Measurements from ENCODE around the gene RNU1-1.
"Not testable (repeated sequence)": the region's sequence is repeated elsewhere in the genome, so short reads cannot be mapped to it uniquely, and the experiment has no call there.

RNU1-1 gene

DNA sequence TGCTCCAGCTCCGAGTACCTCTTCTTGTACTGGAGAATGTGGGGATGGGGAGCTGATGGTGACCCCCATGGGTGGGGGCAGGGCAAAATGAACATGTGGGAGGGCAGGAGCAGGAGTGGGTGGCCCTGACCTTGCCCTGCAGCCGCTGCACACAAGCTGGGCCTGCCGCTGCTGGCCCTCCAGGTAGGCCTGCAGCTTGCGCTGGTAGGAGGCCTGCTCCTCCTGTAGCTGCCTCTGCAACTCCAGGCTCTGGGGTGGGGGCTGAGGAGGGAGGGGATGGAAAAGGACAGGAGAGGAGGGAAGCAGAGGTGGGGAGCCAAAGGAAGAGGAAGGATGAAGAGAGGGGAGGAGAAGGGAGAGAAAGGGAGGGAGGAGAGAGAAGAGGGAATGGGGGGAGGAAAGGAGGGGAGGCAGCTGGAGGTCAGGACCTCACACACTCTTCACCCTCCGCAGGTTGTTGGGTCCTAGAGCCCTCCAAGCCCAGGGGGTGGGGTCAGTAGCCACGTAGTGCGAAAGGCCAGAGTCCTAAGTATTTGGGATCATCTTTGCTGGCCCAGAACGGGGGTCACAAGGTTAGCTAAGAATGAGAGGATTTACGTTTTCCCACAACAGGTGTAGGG is 22.9 kb downstream of the RNU1-1 start:
- no peak for DNase-seq

DNA sequence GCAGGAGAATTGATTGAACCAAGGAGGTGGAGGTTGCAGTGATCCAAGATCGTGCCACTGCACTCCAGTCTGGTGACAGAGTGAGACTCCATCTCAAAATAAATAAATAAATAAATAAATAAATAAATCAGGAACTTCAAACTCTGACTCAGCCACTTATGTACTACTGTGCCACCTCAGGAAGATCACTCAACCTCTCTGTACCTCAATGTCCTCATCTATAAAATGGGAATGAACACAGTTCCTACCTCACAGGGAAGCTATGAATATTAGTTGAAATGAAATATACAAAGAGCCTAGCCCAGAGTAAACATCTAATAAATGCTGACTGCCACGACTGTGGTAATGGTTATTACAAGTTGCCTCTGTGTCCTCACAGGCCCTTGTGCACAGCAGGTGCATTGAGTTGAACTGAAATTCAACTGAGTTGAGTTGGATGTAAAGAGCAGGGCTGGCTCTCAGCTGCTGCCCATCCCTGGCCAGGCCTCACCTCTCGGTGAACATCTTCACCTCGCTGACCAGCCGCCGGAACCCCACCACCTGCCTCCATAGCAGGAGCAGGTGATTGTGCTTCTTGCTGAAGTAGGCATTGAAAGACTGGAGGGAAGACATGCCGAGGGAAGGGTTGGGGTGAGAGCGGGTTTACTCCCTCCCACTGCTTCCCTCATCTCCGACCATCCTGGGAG is 24.7 kb downstream of the RNU1-1 start:
- not testable (repeated sequence) for DNase-seq

GRCh38 chr1:16487011-16487410 is 27.1 kb downstream of the RNU1-1 start:
- DNase-seq = not testable (repeated sequence)

- DNase-seq = not testable (repeated sequence)
These were observed 27.8 kb downstream of the RNU1-1 start for GRCh38 chr1:16486316-16486715.

GRCh38 chr1:16484931-16485330 is 29.2 kb downstream of the RNU1-1 start:
- no peak for DNase-seq

DNA sequence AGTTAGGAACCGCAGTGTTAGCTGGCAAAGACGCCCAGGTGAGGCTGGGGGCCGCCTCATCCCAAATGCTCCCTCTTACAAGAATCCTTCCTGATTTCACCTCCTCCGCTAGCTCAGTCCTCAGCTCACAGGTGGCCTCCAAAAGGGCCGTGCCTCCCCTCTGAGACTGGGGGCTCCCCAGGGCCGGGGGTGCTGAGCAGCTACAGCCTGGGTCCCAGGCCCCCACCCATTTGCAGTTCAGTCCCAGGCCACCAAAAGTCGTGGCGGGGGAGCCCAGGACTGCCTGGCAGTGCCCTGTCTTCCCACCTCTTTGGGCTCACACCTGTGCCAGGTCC is 29.6 kb downstream of the RNU1-1 start:
- DNase-seq = no peak

DNA sequence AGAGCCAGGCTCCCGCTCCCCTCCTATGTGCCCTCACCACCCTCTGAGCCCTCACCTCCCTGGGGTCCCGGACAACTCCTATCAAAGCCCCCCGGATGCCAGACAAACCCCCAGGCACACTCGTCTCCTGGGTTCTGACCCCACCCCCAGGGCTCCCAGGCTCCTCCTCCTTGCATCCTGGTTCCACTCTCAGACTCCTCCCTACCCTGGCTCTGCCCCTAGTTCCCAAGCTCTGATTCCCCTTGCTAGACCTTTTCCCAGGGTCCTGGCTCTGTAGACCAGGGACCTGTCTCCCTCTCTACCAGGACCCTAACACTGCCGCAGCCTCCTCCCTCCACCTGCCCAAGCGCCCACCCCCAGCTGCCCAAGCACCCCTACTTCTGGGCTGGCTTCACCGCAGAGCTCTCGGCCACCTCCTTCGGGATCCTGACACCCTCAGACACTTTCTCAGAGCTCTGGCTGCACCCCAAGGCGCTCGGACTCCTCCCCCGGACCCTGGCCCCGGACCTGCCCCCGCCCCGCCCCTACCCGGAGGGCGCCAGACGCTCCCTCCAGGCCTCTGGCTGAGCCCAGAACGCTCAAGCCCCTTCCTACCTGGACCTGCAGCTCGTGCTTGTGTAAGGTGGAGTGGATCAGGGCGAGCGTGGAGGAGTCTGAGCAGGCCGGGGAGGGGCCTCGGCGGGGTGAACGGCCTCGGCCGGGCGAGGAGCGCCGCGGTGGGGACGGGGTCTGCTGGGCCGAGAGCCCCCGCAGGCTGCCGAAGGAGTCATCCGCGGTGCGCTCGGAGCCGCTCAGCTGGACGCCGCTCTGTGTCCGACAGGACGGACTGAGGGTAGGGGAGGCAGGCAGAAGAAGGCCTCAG is 30.2 kb downstream of the RNU1-1 start:
- DNase-seq = not testable (repeated sequence)

- not testable (repeated sequence) for DNase-seq
These were observed 30.9 kb downstream of the RNU1-1 start for GRCh38 chr1:16483146-16483545.

DNA sequence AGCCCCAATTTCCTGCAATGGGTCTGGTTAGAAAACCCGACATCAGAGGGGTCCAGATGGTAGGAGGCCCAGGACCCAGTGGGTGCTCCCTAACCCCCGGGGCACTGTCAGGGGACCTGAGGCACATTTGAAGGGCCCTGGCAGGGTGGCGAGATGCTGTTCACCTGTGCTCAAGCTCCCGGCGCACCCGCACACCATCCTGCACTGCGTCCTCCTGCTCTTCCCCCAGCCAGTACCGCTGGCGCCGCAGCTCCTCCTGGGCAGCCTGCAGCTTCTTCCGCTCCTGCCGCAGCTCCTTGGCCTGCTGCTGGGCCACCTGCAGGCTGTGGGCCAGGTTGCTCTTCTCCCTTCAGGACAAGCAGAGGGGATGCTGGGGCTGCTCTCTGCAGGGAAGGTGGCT is 36.0 kb downstream of the RNU1-1 start:
- DNase-seq = no peak

DNA sequence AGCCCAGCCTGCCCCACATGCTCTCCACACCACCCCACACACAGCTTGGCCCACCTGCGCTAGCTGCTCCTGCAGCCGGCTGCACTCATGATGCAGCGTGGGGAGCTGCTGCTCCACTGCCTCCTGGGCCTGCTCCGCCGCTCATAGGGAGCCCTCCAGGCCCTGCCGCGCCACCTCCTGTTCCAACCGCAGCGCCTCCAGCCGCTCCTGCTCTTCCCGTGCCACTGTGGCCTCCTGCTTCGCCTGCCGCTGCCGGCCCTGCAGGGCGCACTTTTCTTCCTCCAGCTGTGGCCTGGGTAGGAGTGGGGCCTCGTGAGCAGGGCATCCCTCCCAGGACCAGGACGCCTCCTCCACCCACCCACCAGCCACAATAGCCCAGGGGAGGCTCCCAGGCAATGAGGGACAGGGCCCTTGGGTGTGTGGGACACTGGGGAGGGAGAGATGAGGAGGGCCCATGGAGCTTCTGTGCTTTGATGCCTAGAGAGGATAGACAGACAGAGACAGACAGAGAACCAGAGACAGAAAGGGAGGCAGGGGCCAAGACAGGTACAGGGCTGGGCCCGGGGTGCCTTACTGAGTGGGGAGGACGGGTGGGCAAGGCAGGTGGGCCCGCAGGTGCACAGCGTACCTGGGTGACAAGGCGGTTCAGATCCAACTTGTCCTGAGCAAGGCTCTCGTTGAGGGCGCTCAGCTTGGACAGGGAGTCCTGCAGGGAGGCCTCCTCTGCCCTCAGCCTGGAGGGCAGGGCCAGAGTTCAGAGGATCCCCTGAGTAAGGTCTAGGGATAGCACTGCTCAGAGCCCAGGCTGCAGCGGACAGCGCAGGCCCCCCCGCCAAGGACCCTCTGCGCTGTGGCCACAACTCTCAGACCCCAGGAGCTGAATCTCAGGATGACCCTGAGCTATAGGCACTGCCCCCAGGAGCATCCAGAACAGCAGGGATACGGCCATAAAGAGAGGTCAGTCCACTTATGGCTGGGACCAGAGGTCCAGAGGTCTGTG is 38.0 kb downstream of the RNU1-1 start:
- DNase-seq = not testable (repeated sequence)

DNA sequence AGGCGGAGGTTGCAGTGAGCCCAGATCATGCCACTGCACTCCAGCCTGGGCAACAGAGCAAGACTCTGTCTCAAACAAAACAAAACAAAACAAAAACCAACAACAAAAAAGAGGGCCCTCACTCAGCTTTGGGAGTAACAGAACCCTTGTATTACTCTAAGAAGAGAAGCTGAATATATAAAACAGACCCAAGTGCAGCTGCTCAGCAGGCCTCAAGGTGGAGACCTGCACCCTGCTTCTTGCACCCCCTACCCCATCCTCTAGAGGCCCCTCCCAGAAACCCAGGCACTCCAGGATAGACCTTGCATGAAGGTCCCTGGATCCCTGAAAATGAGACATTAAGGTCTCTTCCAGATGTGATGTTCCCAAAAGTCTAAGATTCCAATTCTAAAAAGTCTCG is 39.2 kb downstream of the RNU1-1 start:
- not testable (repeated sequence) for DNase-seq

DNA sequence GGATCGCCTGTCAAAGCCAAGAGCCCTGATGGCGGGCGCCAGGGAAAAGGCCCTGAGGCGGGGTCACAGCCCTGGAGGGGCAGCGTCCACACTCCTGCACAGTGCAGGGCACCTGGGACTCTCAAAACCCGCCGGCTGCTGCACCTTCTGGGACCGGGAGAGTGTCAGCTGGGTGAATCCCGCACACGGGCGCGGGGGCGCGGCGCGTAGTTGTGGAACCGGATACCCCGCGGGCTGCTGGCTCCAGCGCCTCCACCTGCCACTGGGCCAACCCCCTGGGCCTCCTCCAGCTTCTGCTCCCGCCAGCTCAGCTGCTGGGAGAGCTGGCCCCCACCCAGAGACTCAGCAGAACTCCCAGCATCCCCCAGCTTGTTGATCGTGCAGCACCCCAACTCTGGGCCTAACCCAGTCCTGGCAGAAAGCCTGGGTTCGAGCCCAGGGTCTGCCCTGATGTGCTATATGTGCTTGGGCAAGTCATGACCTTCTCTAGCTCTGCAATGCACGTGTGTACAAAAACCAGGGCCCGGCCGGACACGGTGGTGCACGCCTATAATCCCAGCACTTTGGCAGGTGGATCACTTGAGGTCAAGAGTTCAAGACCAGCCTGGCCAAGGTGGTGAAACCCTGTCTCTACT is 39.8 kb downstream of the RNU1-1 start:
- DNase-seq = no peak

DNA sequence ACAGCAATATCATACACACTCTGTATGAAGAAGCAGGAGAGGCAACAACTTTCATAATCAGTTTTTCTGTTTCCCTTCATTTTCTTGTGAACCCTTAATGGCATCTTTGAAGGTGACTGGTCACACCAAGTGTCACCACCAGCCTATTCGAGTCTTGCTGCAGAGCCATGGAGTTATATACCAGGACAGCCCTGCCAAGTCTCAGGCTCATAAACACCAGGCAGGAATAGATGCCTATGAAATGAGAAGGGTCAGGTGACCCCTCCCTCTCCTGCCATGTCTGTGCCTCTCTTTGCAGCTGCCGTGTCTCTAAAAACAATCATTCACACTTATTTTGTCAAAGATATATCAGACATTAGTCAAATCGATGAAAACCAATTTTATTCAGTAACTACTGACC is 45.5 kb downstream of the RNU1-1 start:
- DNase-seq = no peak

GRCh38 chr1:16464917-16465625 is 49.0 kb downstream of the RNU1-1 start:
- DNase-seq = no peak
